Activated CD4-positive, CD25-positive, alpha-beta regulatory T cell treated with anti-CD3 and anti-CD28 coated beads, Interleukin-2, amount 50 U/mL, for 72 hours (primary cell): Measurements from ENCODE around the gene PARN.
"Not testable (repeated sequence)": the region's sequence is repeated elsewhere in the genome, so short reads cannot be mapped to it uniquely, and the experiment has no call there.

Experiments
- DNase-seq: peaks from one replicate; pipeline ENCODE4 v3.0.0; 2021

Gene PARN

DNA sequence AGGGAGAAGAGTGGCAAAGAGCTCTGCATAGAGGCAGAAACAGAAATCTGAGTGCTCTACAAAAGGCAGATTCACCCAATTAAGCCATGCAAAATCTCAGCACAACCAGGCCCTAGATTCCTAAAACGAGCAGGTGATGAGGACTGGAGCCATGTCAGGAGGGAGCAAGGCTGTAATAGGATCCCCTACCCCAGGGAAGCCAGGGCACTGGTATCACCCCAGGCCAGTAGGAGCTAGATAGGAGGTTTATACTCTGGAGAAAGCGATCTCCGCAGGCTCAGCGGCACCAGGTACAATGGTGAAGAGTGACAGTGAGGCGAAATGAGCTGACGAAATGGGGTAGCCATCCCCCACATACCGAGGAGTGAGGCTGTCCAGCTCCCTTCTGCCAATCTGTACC is 171.5 kb downstream of the PARN start:
- no peak for DNase-seq

DNA sequence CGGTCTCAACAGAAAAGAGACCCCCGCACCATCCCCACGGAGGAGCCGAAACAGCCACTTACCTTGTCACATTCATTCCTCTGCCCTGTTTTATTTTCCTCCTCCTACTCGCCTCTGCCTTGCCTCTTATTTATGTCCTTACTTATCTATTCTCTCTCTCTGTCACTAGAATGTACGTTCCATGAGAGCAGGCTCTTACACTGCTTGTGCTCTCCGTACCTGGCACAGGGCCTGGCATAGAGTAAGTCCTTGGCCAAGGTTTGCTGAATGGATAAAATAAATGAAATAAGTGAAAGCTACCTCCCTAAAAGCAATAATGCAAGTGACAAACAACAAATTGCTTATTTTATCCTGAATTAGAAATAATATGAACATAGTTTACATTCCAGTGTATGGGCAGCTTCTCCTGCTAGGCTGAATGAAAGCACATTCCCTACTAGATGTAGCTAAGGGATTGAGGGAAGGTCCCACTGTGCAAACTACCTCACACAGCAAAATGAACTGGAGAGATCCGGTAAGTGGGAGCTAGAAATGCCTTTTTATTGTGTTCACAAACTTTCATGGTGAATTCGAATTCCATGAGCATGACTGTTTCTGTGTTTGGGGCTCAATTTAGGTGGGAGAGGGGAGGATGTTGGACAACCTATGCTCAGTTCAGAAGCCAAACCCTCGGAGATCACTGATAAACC is 173.1 kb downstream of the PARN start:
- no peak for DNase-seq

DNA sequence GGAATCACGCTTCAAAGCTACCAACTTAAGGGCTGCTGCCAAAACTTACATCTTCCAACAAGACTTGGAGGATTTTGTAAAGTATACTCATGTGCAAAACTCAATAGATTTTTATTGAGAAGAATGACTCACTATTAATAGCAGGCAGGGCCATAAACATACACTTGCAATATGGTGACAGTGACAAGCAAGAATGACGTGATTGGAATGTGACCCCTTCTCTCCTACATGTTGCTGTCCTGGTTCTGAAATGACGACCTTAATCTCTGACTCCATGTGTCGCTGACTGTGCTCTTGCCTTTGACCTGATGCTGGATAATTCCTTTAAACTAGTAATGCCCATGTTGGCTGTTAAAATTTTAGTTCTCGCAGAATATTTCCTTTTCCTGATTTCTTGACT is 174.5 kb downstream of the PARN start:
- no peak for DNase-seq

DNA sequence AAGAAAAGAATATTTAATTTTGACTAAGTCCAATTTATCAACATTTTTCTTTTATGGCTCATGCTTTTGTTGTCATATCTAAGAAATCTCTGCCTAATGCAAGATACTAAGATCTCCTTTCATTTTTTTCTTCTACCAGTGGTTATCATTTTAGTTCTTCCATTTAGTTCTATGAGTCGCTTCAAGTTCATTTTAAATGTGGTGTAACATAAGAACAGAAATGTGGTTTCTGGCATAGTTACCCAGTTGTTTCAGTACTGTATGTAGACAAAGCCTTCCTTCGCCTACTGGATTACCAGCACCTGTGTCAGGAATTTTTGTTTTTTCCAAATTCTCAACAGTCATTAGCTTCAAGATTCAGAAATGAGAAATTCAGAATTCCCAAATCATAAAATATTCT is 175.7 kb downstream of the PARN start:
- no peak for DNase-seq

DNA sequence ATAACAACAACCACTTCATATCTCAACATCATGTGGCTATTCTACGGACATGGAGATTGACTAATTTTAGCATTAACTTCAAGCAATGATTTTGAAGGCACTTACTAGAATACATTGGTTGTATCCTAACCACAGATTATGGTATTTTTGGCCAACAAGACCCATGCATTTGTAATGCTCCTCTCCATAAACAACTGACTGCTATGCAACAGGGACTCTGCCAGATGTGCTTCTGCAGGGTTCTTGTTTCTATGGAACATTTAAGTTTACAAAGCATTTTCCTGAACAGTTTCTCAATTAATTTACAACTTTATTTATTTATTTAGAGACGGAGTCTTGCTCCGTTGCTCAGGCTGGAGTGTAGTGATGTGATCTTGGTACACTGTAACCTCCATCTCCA is 178.0 kb downstream of the PARN start:
- DNase-seq, result no peak

DNA sequence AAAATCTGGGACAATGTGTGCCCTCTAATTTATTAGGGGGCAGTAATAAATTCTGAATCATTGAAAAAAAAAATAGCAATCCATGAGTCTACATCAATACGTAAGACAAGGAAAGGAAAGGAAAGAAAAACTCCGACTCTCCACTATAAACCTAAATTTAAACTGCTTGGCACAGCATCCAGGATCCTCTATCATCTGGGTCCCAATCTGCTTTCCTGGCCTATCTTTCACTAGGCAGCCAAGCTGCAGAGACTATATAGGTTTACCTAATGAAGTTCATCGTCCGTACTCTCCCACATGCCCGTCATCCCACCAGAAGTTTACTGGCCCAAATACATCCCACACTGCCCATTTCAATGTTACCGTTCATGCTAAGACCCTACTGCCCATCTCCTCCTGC is 179.2 kb downstream of the PARN start:
- DNase-seq, result no peak

DNA sequence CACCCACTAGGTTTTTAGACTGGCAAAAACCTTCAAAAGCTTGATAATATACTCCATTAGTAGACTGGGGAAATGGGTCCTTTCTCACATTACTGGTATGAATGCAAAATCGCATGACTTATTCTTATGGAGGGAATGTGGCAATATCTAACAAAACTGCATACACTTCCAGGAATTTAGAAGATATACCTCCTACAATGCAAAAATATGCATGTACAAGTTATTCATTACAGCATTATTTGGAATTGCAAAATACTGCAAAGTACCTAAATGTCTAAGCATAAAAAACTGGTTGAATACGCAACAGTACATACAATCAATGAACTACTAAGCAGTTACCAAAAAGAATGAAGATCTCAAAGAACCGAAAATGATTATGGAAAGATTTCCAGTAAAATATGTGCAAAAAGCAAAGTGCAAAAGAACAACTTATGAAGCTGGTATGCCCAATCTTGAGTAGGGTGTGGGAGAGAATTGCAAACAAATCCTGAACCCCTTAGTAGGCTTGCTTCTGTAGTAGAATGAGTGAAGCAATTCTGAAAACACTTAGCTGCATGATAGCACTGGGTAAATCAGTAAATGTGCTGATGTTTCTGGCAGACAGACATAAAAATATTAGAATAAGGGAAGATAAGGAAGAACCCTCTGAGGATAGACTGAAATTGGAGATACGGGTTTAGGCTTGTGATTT is 180.1 kb downstream of the PARN start:
- no peak for DNase-seq

DNA sequence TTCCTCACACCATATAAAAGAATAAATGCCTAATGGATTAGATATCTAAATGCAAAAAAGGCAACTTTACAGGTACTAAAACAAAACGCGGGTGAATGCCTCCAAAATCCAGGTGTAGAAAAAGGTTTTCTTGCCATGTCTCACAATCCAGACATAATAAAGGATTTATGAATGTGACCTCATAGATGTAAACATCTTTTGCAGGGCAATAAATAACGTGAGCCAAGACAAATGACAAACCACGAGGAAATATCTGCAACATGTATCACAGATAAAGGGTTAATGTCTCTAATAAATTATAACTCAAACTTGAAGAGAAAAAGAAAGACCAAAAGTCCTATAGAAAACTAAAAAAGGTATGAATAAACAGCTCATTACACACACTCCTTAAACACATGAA is 180.7 kb downstream of the PARN start:
- DNase-seq, result no peak

DNA sequence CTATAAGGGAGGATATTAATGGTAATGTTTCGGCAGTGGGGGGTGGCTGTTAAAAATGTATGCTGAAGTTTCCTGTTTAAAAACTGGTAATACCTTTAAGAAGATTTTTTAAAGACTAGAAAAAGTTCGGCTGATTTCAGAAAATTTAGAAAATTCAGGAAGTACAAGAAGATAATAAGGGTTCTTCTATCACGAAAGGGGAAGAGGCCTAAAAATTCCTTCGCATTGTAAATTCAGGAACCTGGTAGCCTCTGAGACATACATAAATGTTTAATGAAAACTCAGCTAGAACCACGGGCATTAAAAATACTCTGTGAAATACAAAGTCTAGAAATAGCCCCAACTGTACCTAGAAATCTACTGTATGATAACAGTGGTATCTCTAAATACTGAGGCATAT is 181.2 kb downstream of the PARN start:
- no peak for DNase-seq

DNA sequence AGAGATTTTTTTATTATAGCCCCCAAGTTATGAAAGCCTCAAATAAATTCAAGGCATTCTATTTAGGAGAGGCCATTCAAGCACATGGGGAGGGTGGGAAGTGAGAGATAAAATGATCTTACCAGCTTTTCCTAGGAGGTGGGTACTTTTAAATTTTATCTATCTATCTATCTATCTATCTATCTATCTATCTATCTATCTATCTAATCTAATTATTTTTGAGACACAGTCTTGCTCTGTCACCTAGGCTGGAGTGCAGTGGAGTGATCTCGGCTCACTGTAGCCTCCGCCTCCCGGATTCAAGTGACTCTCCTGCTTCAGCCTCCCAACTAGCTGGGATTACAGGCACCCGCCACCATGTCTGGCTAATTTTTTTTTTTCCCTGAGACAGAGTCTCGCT is 182.3 kb downstream of the PARN start:
- DNase-seq, result no peak

DNA sequence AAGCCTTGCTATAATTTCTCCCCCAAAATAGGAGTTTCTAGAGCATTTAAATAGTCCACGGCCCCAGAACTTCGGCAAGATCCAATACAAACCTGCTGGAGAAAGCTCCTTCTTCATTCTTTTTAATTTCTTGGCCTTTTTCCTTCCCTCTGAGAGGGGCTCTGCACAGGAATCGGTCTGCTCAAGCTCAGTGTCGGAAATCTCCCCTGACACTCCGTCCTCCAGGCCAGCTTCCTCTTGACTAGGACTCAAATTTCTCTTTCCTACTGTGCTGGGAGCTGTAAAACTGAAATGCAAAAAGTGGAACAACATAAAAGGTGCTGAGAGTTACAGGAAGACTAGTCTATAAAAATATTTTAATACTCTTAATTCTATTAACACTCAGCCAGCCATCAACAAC is 183.3 kb downstream of the PARN start:
- DNase-seq, result no peak

DNA sequence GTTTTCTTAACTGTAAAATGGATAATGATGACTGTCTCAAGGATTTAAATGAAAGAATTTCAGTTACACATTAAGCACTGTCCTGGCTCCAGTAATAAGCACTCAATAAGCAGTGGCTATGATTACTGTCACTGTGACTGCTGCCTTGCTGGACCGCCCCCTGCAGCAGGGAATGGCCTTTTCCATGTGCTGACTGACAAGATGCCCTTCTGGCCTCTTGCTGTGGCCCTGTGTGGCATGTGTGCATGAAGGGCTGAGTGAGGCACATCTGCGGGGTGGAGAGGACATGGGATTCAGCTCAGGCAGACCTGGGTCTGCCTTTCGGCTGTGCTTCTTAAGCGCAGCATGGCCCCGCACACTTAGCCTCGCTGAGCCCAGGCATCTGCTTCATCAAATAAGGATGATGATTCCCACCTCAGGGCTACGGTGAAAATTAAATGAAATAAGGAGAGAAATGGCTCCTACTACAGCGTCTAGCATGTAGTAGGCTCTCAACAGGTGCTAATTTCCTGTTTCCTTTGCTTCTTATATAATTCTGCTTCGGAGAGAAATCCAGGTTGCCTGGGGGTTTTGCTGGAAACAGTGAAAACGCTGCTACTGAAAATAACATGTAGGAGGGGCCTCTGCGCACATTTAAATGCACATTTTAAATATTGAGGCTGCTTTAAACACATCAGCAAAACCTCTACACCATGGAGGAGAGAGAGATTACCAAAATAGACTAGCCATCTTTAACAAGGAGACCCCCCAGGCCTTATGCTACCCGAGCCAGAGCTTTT is 183.9 kb downstream of the PARN start:
- no peak for DNase-seq

DNA sequence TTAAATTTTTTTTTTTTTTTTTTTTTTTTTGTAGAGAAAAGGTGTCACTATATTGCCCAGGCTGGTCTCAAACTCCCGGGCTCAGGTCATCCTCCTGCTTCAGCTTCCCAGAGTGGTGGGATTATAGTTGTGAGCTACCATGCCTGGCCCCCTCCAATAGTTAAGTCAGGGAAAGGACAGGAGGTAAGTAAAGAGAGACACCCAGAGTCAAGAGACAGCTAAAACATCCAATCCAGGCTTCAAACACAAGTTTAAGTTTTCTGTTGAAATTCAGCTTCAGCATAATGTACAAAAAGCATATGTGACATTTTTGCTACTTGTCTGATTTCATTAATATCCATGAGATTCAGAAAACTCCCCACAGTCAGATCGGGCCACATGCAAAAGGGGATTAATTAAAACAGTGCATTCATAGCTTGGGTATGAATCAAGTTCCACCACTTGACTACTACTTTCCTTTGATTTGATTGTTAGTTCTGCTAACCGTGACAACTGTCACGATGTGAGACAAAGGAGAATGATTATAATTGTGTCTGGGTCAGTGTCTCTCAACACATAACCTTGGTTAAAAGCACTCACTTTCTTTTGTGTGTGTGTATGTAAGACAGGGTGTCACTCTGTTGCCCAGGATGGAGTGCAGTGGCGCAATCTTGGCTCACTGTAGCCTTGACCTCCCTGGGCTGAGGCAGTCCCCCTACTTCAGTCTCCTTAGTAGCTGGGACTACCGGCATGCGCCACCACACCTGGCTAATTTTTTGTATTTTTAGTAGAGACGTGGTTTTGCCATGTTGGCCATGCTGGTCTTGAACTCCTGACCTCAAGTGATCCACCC is 184.9 kb downstream of the PARN start:
- no peak for DNase-seq

DNA sequence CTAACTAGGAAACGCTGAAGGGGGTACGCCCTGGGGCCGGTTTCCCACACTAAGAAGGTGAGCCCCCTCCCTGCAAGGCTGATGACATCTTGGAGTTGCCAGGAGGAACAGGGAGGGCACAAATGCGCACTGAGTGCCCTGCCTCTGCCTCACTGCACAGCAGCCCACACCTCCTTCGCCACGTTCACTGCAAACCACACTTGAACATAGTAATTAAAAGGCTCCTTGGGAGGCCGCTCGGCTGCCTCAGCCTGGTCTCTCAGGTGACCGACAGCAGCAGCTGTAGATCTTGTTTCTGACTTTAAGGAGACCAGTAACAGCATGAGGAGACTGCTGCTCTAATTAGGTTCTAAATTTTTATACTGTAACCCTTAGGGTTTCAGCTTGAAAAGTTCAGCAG is 188.5 kb downstream of the PARN start:
- not testable (repeated sequence) for DNase-seq

DNA sequence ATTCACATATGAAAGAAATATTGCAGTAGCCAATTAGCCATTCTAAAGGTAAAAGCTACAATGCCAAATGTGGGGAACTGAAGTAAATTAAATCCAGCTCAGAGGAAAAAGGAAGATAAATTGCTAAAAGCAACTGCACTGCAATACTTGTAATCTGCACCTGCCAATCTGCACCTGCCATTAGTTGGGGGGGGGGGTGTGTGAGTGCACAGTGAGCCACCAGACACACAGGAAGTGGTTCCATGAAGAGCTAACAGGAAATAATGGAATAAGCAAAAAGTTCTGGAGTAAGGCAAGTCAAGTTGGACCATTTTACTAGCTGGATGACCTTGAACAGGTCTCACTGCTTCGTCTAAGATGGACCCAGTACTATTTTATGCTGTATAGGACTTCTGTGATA is 191.8 kb downstream of the PARN start:
- no peak for DNase-seq

DNA sequence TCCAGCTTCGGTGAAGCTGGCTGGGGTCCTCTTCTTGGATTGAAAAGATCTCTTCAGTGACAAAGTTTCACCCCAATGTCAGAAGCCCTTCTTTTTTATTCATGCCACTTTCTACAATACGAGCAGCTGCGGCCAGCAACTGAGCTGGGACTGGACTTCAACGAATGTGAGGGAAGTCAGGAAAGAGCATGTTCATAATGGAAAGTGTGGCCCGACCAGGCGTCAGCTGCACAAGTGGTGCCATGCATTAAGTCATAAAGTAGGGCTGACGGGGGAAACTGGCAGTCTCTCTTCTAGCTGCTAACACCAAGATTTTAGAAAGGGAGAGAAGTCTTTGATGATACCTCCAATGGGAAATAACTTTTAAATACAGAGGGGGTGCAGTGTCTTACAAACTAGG is 192.6 kb downstream of the PARN start:
- no peak for DNase-seq

DNA sequence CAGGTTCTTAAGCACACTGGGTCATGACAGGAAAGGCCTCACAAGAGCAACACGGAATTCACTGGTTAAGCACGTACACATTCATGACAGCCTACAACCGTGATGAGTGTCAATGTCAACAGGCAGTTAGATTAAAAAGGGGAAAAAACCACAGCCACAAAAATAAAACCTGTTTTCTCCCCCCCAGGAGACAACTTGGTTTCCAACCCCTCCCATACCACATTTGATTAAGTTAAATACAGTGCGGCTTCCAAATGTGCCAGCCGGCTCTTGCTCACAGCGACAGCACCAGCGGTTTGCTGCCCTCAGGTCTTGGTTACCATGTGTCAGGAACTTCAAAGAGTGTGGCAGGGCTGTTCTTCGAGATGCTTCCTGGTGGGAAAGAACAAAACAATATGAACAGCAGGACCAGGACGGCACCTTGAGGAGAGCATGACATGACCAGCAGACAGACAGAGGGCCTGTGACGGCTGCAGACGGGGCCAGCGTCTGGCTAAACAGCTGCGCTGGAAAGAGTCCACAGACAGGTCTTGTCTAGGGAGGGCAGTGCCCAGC is 193.6 kb downstream of the PARN start:
- DNase-seq, result no peak

DNA sequence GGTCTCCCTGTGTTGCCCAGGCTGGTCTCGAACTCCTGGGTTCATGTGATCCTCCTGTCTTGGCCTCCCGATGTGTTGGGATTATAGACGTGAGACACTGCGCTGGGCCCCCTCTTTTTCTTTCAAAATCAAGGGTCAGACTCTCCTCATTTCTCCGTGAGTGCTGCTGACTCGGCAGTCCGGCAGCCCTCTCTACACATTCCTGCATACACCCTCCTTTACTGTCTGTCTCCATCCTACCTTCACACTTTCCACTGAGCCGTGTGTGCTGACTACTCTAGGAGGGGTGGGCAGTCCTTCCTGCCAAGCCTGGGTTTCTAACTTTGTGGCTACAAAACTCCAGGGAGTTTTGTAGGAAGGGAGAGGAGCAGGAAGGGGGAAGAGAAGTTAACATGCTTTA is 195.2 kb downstream of the PARN start:
- DNase-seq, result no peak

DNA sequence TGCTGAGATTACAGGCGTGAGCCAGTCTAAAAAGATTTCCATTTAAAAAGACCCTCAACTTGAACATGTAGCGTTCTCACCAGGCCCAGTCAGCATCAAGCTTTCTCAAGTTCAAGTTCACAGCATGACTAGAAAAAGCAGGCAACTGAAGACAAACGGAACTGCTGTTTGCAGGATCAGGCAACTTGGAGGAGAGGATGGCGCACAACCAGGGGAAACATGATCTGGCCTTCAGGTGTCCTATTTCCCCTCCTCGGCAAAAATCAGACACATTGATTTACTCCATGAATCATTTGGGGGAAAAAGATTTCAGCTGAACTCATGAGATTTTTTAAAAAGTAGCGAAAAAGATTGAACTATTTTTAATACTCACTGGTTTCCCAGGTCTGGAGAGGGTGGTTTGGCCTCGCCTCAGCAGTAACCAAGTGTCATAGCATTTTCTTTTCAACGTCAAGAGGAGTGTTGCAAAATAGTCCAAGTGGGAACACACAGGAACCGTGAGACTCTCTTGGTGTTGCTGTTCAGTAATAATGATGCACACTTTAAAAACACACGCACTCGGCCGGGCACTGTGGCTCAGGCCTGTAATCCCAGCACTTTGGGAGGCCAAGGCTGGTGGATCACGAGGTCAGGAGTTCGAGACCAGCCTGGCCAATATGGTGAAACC is 201.0 kb downstream of the PARN start:
- not testable (repeated sequence) for DNase-seq

DNA sequence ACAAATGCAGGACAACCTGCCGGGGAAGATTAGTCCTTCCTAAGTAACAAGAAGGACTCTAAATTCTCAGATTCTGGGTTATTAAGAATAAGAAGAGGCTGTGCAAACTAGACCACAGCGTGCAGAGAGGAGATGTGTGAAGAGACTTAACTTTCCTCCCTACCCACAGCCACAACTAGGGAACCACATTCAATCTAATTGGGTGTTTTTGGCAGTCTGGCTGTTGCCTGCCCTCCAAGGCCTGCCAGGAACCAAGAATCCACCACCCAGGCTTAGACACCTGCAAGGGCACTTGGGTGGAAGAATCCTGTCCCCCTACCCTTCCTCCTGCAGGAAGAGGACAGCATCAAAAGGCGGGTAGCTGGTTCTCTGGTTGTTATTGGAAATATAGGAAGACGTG is 202.0 kb downstream of the PARN start:
- DNase-seq, result no peak

DNA sequence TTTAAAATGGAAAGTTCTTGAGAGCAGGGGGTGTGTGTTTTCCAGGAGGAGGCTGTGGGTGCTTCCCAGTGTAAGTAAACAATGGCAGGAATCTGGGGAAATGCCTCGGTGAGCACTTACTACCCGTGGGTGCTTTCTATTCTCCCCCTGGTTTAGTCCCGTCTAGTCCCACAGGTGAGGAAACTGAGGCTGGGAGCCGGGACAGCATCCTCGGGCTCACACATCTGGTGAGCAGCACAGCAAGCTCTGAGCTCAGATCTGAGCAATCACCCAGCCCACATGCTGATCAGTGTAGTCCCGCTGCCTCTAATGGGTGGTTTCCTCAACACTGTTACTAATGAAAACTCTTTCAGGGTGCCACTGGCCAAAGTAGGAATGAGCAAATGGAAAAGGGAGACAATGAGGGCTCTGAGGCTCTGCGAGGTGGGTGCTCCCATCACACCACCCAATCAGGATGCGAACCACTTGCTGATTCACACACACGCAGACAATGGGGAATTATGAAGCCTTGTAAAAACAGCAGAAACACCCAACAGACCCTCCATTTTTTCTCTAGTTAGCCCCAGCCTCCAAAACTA is 202.6 kb downstream of the PARN start:
- no peak for DNase-seq

DNA sequence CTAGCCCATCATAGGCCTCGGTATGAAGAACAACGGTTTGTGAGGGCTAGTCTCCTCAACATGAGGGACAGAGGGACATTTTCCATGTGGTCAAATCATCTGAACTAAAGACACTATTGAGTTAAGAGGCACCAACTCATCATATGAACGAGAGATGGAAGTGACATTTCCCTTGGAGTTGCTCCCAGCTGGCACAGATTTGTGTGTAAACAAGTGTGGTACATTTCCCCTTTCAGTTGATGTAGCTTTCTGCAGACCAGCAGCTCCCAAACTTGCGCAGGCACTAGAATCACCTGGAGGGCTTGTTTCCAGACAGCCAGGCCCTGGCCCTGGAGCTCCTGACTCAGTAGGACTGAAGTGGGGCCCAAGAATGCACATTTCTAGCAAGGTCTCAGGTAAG is 205.5 kb downstream of the PARN start:
- no peak for DNase-seq
